ENCODE measurements around the gene DYNLRB2. TPM values are rescaled to one million over a fixed set of nuclear protein-coding genes. Genes with fewer than 3 reads are reported as not detected.

DYNLRB2 gene
- total RNA-seq: 1 to 10 TPM in 2 of 4 donors, not detected in 2; 3.6 to 4.1 TPM

GRCh38 chr16:80540516-80541305 lies at the start of gene DYNLRB2:
TSS of gene DYNLRB2 (plus strand) at chr16:80540993. CDS start at chr16:80541077, 84 bp downstream.
- 2 to 3% methylated on average over 48 to 49 of the region's 55 CpGs for WGBS, 2 donors
- peak within 1 kb of the TSS; percentile 47 for H3K4me3 ChIP-seq (ENCODE audit: low read depth, poor library complexity, severe bottlenecking)
- TF ChIP-seq CTCF (IDR thresholded peaks at IDR 0.05) (no peak), POLR2A (IDR thresholded peaks at IDR 0.05) (no peak)
- DNase-seq (ENCODE audit: low spot score in 2 of 2): peak; percentile 89 to 98
- intact Hi-C loops (cut with DNase I; ENCODE audit: low total_unique reads): no loop called here

- DNase-seq (ENCODE audit: low spot score in 2 of 2): no peak
- TF ChIP-seq POLR2A (IDR thresholded peaks at IDR 0.05) (no peak), CTCF (IDR thresholded peaks at IDR 0.05) (no peak)
- intact Hi-C loops (cut with DNase I; ENCODE audit: low total_unique reads): no loop called here
- WGBS, 2 donors: 78 to 82% methylated on average over 11 of the region's 11 CpGs
- H3K4me3 ChIP-seq (ENCODE audit: low read depth, poor library complexity, severe bottlenecking): no peak overlapping the region
These were observed 40.5 kb upstream of the DYNLRB2 start for GRCh38 chr16:80500116-80500859.

- TF ChIP-seq CTCF (IDR thresholded peaks at IDR 0.05) (no peak), POLR2A (IDR thresholded peaks at IDR 0.05) (no peak)
- DNase-seq (ENCODE audit: low spot score in 2 of 2): no peak
- intact Hi-C loops (cut with DNase I; ENCODE audit: low total_unique reads): no loop called here
- 81 to 88% methylated on average over 3 of the region's 3 CpGs for WGBS, 2 donors
- no peak overlapping the region for H3K4me3 ChIP-seq (ENCODE audit: low read depth, poor library complexity, severe bottlenecking)
These were observed 39.8 kb upstream of the DYNLRB2 start for GRCh38 chr16:80500961-80501525.

- no peak for DNase-seq (ENCODE audit: low spot score in 2 of 2)
- intact Hi-C loops (cut with DNase I; ENCODE audit: low total_unique reads): no loop called here
- TF ChIP-seq POLR2A (IDR thresholded peaks at IDR 0.05) (no peak), CTCF (IDR thresholded peaks at IDR 0.05) (no peak)
- H3K4me3 ChIP-seq (ENCODE audit: low read depth, poor library complexity, severe bottlenecking): no peak overlapping the region
- 74 to 79% methylated on average over 2 of the region's 2 CpGs for WGBS, 2 donors
These were observed 37.7 kb upstream of the DYNLRB2 start for GRCh38 chr16:80503107-80503506.

- H3K4me3 ChIP-seq (ENCODE audit: low read depth, poor library complexity, severe bottlenecking): no peak overlapping the region
- DNase-seq (ENCODE audit: low spot score in 2 of 2): peak; percentile 46 to 88
- 49 to 66% methylated on average over 4 of the region's 4 CpGs for WGBS, 2 donors
- no peak for TF ChIP-seq CTCF (IDR thresholded peaks at IDR 0.05)
- no peak for TF ChIP-seq POLR2A (IDR thresholded peaks at IDR 0.05)
- intact Hi-C loops (cut with DNase I; ENCODE audit: low total_unique reads): no loop called here
These were observed 33.3 kb upstream of the DYNLRB2 start for GRCh38 chr16:80507538-80507937.

All from lower leg skin (tissue), 4 donors.